Duodenal mucosa (tissue), 2 donors: Measurements from ENCODE around the gene SERINC3.
A peak's percentile ranks its signal among the peaks of the same experiment; 100 is the strongest.

Experiments used
- H3K27ac ChIP-seq: one replicate; pipeline ENCODE4 v1.7.0; 2013; ENCODE audit warnings: low read depth, low read length
- H3K27me3 ChIP-seq, 2 donors: one replicate each; pipeline ENCODE4 v1.7.0; 2013; ENCODE audit warnings: low read length in 2 of 2, control low read depth in 1 of 2; ENCODE audit not compliant: insufficient read depth in 2 of 2, control insufficient read depth in 1 of 2
- H3K36me3 ChIP-seq, 2 donors: one replicate each; pipeline ENCODE4 v1.7.0; 2013; ENCODE audit warnings: low read length in 2 of 2, control low read depth in 1 of 2; ENCODE audit not compliant: insufficient read depth in 2 of 2, control insufficient read depth in 1 of 2
- H3K4me1 ChIP-seq, 2 donors: one replicate each; pipeline ENCODE4 v1.7.0; 2013; ENCODE audit warnings: low read length in 2 of 2, control low read depth in 1 of 2; ENCODE audit not compliant: insufficient read depth in 2 of 2, control insufficient read depth in 1 of 2
- H3K4me3 ChIP-seq, 2 donors: one replicate each; pipeline ENCODE4 v1.7.0; 2013; ENCODE audit warnings: low read length in 2 of 2, low read depth in 1 of 2
- H3K9ac ChIP-seq, 2 donors: one replicate each; pipeline ENCODE4 v1.7.0; 2013; ENCODE audit warnings: low read length in 2 of 2, low read depth in 1 of 2
- H3K9me3 ChIP-seq, 2 donors: one replicate each; pipeline ENCODE4 v1.7.0; 2013; ENCODE audit warnings: low read length in 2 of 2, control low read depth in 1 of 2; ENCODE audit not compliant: control insufficient read depth in 1 of 2

The SERINC3 gene

DNA sequence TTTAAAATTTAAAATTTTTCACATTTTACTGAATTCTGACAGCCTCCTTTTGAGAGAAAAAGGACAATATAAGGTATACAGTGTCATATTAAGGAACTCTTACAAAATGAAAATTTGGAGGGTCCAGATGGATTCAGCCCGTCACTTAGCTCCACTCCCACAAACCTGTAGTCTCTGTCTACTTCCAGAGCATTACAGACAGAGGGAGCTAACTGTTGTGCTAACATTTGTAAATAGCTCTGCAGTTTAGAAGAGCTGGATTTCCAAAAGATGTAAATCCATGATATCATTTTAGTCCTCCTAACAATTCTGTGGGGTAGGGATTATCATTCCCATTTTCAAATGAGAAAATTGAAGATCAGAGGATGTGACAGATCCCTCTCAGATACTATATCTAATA lies 16.1 kb upstream of the SERINC3 start:
- no peaks in the 10 kb centered on the region for H3K9me3 ChIP-seq
- no peak overlapping the region for H3K27ac ChIP-seq
- H3K36me3 ChIP-seq: no peaks in the 10 kb centered on the region
- H3K4me1 ChIP-seq: peaks cover 0 to 6% of the 10 kb centered on the region in 2 donors
- H3K27me3 ChIP-seq: no peaks in the 10 kb centered on the region
- H3K9ac ChIP-seq: no peak overlapping the region
- H3K4me3 ChIP-seq: no peak overlapping the region

DNA sequence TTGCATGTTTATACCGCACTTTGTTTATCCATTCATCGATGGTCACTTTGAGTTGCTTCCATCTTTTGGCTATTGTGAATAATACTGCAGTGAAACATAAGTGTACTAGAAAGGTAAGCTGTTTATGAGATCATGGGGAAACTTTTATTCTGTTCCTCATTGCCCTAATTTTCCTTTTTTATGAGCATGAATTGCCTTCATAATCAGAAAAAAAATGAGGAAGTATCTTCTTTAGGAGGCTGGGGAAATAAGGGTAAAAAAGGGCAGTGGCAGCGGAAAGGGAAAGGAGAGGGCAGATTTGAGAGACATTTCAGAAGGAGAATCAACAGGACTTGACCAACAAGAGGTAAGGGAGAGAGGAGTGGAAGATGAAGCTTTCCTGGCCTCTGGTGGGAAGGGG lies 14.3 kb upstream of the SERINC3 start:
- no peaks in the 10 kb centered on the region for H3K27me3 ChIP-seq
- H3K36me3 ChIP-seq: no peaks in the 10 kb centered on the region
- no peak overlapping the region for H3K27ac ChIP-seq
- H3K9ac ChIP-seq: no peak overlapping the region
- peaks cover 10 to 14% of the 10 kb centered on the region in 2 donors for H3K4me1 ChIP-seq
- H3K4me3 ChIP-seq: no peak overlapping the region
- no peaks in the 10 kb centered on the region for H3K9me3 ChIP-seq

DNA sequence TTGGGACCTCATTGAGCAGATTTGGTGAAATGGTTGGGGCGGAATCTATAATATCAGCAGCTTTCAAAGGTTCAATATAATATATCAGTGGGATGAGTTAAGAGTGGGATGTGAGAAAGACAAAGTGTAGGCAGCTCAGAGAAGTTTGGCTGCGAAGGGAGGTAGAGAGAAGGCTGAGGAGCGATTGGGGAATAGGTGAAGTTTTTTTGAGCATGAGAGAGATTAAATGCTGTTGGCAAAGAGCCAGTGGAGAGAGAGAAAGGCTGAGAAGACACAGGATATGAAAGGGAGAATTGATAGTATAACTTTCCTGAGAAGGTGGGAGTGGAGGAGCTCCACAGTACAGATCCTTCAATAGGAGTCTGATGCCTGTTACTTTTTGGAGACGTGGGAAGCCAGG lies 12.1 kb upstream of the SERINC3 start:
- Histone ChIP-seq H3K4me1 (peaks cover 10 to 17% of the 10 kb centered on the region in 2 donors), H3K27me3 (no peaks in the 10 kb centered on the region), H3K27ac (no peak overlapping the region), H3K9me3 (no peaks in the 10 kb centered on the region), H3K36me3 (no peaks in the 10 kb centered on the region), H3K4me3 (no peak overlapping the region), H3K9ac (no peak overlapping the region)

DNA sequence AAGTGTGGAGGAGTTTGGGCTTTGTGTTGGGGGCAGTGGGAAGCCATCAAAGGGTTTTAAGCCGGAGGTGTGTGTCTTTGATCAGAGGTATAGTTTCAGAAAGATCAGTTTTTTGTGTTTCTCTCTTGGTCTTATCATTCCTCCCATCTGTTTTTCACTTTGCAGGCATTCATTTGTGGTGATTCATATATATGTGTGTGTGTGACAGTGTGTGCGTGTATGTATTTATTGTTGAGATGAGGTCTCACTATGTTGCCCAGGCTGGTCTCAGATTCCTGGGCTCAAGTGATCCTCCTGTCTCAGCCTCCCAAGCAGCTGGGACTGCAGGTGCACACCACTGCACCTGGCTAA lies 11.1 kb upstream of the SERINC3 start:
- no peaks in the 10 kb centered on the region for H3K9me3 ChIP-seq
- peak overlapping the region in 1 of 2 donors; percentile 88 for H3K4me3 ChIP-seq
- H3K4me1 ChIP-seq: peaks cover 10 to 17% of the 10 kb centered on the region in 2 donors
- no peak overlapping the region for H3K27ac ChIP-seq
- peak overlapping the region in 1 of 2 donors; percentile 79 for H3K9ac ChIP-seq
- no peaks in the 10 kb centered on the region for H3K36me3 ChIP-seq
- H3K27me3 ChIP-seq: no peaks in the 10 kb centered on the region

DNA sequence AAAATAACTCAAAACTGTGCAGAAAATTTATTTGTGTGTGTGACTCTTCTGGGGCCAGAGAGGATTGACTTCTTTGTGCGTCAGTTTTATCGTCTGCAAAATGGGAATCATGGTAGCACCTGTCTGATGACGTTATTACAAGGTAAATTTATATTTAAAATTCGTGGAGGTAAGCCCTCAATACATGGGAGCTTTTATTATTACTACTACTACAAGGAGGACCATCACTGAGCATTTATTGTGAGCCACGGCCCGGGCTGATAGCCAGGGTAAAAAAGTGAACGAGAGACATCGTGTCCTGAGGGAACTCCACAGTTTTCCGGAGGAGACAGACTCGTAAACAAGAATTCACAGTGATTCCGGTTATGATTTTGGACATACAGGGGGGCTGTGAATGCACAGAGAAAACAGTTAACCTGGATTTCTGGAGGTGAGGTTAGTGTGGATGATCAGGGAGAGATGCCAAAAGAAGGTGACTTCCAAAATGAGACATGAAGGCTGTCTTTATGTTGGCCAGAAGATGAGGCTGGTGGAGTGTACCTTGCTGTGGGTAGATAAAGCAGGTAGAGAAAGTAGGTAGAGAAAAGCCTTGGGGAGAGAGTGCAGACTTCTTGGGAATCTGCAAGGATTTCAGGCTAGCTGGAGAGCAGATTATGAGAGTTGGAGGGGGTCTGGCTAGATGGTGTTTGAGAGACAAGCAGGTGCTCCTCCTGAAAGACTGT lies 10.6 kb upstream of the SERINC3 start:
- H3K9ac ChIP-seq: peak overlapping the region; percentile 79 to 89
- no peaks in the 10 kb centered on the region for H3K9me3 ChIP-seq
- H3K36me3 ChIP-seq: no peaks in the 10 kb centered on the region
- no peak overlapping the region for H3K27ac ChIP-seq
- H3K4me3 ChIP-seq: peak overlapping the region; percentile 88 to 92
- H3K27me3 ChIP-seq: no peaks in the 10 kb centered on the region
- peaks cover 10 to 17% of the 10 kb centered on the region in 2 donors for H3K4me1 ChIP-seq

DNA sequence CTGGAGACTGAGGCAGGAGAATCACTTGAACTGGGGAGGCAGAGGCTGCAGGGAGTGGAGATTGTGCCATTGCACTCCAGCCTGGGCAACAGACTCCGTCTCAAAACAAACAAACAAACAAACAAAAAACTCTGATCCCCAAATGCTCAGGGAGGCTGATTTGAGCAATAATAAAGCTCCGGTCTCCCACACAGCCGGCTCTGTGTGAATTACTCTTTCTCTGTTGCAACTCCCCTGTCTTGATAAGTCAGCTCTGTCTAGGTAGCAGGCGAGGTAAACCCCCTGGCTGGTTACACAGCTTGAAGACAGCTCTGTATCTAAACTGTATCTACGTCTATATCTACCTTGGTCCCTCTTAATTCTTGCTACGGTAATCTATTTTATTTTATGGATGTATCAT lies 6.4 kb upstream of the SERINC3 start:
- Histone ChIP-seq H3K4me3 (no peak overlapping the region), H3K27ac (no peak overlapping the region), H3K9ac (no peak overlapping the region), H3K4me1 (peaks cover 10 to 17% of the 10 kb centered on the region in 2 donors), H3K27me3 (no peaks in the 10 kb centered on the region), H3K9me3 (no peaks in the 10 kb centered on the region), H3K36me3 (no peaks in the 10 kb centered on the region)

DNA sequence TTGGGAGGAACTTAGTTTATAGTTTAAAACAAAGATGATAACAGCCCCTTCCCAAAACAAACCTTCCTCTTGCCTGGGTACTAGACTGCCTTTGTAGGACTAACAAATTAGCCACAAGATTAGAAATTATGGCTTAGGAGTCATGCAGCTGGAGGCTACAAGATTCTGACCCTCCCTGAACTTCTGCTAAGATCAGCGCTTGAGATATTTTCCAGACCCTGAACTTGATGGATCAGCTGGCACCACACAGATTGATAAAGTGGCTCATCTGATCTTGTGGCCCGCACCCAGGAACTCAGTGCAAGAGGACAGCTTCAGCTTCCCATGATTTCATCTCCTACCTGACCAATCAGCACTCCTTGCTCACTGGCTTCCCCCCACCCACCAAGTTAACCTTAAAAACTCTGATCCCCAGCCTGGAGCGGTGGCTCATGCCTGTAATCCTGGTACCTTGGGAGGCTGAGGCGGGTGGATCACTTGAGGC lies 5.9 kb upstream of the SERINC3 start:
- no peak overlapping the region for H3K4me3 ChIP-seq
- H3K27me3 ChIP-seq: no peaks in the 10 kb centered on the region
- H3K9me3 ChIP-seq: no peaks in the 10 kb centered on the region
- peaks cover 7 to 15% of the 10 kb centered on the region in 2 donors for H3K4me1 ChIP-seq
- no peak overlapping the region for H3K9ac ChIP-seq
- H3K27ac ChIP-seq: no peak overlapping the region
- H3K36me3 ChIP-seq: no peaks in the 10 kb centered on the region

DNA sequence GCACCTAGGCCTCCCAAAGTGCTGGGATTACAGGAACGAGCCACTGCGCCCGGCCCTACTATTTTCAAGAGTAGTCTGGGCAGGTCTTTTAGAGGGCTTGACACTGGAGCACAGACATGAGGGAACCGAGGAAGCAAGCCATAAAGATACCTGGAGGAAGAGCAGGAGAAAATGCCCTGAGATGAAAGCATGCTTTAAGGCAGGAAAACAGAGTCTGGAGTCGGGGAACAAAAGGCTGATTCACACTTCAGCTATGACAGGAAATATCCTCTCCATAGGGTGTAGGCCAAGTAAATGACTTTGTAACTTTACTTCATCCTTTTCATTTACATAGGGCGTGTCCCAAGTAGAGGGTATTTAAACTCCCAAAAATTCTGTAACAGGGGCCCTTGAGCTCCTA lies 4.3 kb upstream of the SERINC3 start:
- Histone ChIP-seq H3K9me3 (no peaks in the 10 kb centered on the region), H3K4me1 (peaks cover 2 to 5% of the 10 kb centered on the region in 2 donors), H3K9ac (no peak overlapping the region), H3K36me3 (no peaks in the 10 kb centered on the region), H3K4me3 (no peak overlapping the region), H3K27me3 (no peaks in the 10 kb centered on the region), H3K27ac (no peak overlapping the region)

DNA sequence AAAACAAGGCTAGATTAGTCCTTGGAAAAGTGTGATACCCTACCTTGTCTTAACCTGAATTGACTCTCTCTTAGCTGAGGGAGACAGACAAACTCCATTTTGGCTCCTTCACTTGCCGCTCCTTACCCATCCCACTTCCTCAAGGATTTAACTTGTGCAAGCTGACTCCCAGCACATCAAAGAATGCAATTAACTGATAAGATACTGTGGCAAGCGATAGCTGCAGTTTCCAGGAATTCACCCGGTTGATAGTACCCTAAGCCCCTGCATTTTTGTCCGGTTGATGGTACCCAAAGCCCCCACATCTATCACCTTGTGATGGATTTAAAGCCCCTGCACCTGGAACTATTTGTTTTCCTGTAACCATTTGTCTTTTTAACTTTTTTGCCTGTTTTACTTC lies 1.9 kb upstream of the SERINC3 start:
- no peaks in the 10 kb centered on the region for H3K9me3 ChIP-seq
- H3K4me3 ChIP-seq: no peak overlapping the region
- H3K27me3 ChIP-seq: no peaks in the 10 kb centered on the region
- no peak overlapping the region for H3K27ac ChIP-seq
- no peak overlapping the region for H3K9ac ChIP-seq
- H3K36me3 ChIP-seq: peaks cover 0 to 3% of the 10 kb centered on the region in 2 donors
- H3K4me1 ChIP-seq: peaks cover 22 to 25% of the 10 kb centered on the region in 2 donors

DNA sequence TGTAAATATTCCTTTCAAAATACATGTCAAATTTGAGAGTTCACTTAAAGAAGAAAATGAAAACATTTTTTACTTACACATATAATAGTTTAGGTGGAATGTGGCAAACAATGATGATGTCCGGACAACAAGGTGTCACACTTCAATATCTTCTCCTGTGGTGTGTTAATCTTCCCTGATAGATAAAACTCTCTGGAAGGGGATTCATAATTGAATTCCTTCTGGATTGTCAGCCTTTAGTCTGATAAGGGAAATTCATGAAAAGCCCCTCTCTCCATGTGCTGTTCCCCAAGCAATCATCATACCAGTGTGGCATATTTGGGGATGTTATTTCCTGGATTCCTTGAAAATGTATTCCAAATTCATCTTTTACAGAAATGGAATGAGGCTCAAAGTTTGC lies 971 bp upstream of the SERINC3 start:
- peak overlapping the region in 1 of 2 donors; percentile 99 for H3K9ac ChIP-seq
- no peak overlapping the region for H3K27ac ChIP-seq
- H3K4me3 ChIP-seq: no peak overlapping the region
- H3K9me3 ChIP-seq: no peaks in the 10 kb centered on the region
- H3K4me1 ChIP-seq: peaks cover 22 to 25% of the 10 kb centered on the region in 2 donors
- no peaks in the 10 kb centered on the region for H3K27me3 ChIP-seq
- H3K36me3 ChIP-seq: peaks cover 0 to 4% of the 10 kb centered on the region in 2 donors
